ENCODE measurements around the gene SCARF2. TPM values are rescaled to one million over a fixed set of nuclear protein-coding genes. Genes with fewer than 3 reads are reported as not detected.

Gene SCARF2
- total and polyA plus RNA-seq, 2 of the 8 experiments (the other 6 are each of a cell fraction or from before 2014, with no cell fraction given) = 4.2 to 9.8 TPM

DNA sequence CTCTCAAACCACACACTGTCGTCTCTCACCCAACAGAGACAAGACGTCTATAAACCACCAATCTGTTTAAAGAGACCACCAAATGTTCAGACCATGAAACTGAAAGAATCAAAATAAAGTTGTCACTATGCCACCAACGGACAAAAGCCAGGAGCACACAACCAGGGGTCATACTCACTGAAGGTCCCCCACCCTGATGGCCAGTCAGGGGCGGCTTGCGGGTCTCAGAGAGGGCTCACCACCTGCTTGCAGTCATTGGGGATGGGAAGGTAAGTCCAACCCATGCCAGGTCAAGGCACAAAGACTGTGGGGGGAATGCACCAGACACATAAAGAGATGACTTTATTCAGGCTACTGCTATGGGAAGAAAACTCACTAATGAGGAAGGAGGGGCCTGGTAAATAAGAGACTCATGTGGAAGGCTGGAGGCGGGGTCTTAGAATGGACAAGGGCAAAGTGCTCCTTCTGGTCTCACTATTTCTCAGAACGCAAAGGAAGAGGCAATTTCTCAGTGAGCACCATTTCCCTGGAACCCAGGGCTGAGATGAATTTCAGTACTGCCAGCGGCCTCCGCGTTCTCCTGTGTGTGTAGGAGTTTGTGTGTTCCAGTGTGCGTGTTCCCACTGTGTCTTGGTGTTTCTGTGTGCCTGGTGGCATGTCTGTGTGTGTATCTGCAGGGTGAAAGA lies 17.3 kb downstream of the SCARF2 start:
- Histone ChIP-seq H4K5ac (ENCODE audit: insufficient read length, low read depth, low read length) (no peak overlapping the region), H4K8ac (ENCODE audit: extremely low read depth, insufficient read depth, low read length) (no peak overlapping the region), H3K4ac (replicated peaks; ENCODE audit: insufficient read length, low read depth, low read length) (no peak overlapping the region), H3K18ac (ENCODE audit: extremely low read depth, low read length) (no peak overlapping the region), H4K20me1 (replicated peaks in 1 of 2; ENCODE audit: control insufficient read depth in 1 of 2, insufficient read depth in 2 of 2, low read length in 2 of 2) (peaks cover 0 to 4% of the 10 kb centered on the region in 2 experiments), H3K79me2 (ENCODE audit: control insufficient read depth in 1 of 2, insufficient read depth in 2 of 2, low read length in 2 of 2) (no peaks in the 10 kb centered on the region), H3K4me2 (ENCODE audit: insufficient read depth in 1 of 2, low read depth in 2 of 2, low read length in 2 of 2) (no peak overlapping the region), H2BK120ac (replicated peaks; ENCODE audit: low read depth, low read length) (no peak overlapping the region), H3K23me2 (ENCODE audit: low read depth, low read length) (peaks cover 2% of the 10 kb centered on the region; the same call in 1 of the 2 replicates), H3K27ac (ENCODE audit: low read depth, low read length) (no peak overlapping the region), H3K9me3 (ENCODE audit: insufficient read depth in 2 of 2, low read depth in 1 of 2, low read length in 1 of 2) (no peaks in the 10 kb centered on the region), H3K36me3 (ENCODE audit: control insufficient read depth in 2 of 4, insufficient read depth in 4 of 4, low read length in 3 of 4) (no peaks in the 10 kb centered on the region), H2BK5ac (ENCODE audit: low read depth, low read length) (no peak overlapping the region; the same call in 1 of the 2 replicates), H3K9ac (replicated peaks in 1 of 4; ENCODE audit: extremely low read depth in 1 of 4, low read depth in 3 of 4, low read length in 3 of 4) (no peak overlapping the region), H3K23ac (ENCODE audit: insufficient read length) (no peak overlapping the region), H2AFZ (ENCODE audit: low read length) (no peak overlapping the region), H2BK20ac (ENCODE audit: low read length) (no peak overlapping the region), H3K14ac (ENCODE audit: insufficient read length) (no peak overlapping the region), H2AK5ac (ENCODE audit: low read depth, low read length) (peak overlapping the region; percentile 11; the same call in 1 of the 2 replicates), H3K79me1 (ENCODE audit: low read depth, low read length) (no peaks in the 10 kb centered on the region), H3K4me3 (ENCODE audit: extremely low read depth in 1 of 4, insufficient read depth in 2 of 4, low read depth in 3 of 4, low read length in 4 of 4) (no peak overlapping the region), H4K91ac (replicated peaks; ENCODE audit: insufficient read length, low read length) (no peak overlapping the region), H3K56ac (replicated peaks; ENCODE audit: insufficient read length, low read depth, low read length) (no peak overlapping the region), H3K27me3 (replicated peaks in 1 of 4; ENCODE audit: control insufficient read depth in 3 of 4, extremely low read depth in 1 of 4, insufficient read depth in 3 of 4, low read length in 3 of 4) (no peaks in the 10 kb centered on the region), H2BK12ac (ENCODE audit: low read depth, low read length) (0 out of 2 replicates have a peak overlapping the region, but pooled peaks have one; percentile 41), H2BK15ac (ENCODE audit: low read length) (no peak overlapping the region), H3K4me1 (replicated peaks in 1 of 4; ENCODE audit: control insufficient read depth in 3 of 4, insufficient read depth in 4 of 4, low read length in 3 of 4) (peaks cover 0 to 5% (median 0%) of the 10 kb centered on the region in 4 experiments; a peak in 1 of 7 replicates)
- no peak for FAIRE-seq
- ChIA-PET CTCF (ENCODE audit: partially characterized antibody) (interaction anchor here (1.2 to 3.4 kb wide), 3 partner anchors 8 to 35 kb away, joined by 3 to 47 read pairs (median 15); no protein-coding TSS in a partner anchor), POLR2A (ENCODE audit: partially characterized antibody) (no interaction called here)
- TF ChIP-seq, protein P1, sequence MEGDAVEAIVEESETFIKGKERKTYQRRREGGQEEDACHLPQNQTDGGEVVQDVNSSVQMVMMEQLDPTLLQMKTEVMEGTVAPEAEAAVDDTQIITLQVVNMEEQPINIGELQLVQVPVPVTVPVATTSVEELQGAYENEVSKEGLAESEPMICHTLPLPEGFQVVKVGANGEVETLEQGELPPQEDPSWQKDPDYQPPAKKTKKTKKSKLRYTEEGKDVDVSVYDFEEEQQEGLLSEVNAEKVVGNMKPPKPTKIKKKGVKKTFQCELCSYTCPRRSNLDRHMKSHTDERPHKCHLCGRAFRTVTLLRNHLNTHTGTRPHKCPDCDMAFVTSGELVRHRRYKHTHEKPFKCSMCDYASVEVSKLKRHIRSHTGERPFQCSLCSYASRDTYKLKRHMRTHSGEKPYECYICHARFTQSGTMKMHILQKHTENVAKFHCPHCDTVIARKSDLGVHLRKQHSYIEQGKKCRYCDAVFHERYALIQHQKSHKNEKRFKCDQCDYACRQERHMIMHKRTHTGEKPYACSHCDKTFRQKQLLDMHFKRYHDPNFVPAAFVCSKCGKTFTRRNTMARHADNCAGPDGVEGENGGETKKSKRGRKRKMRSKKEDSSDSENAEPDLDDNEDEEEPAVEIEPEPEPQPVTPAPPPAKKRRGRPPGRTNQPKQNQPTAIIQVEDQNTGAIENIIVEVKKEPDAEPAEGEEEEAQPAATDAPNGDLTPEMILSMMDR (IDR thresholded peaks at IDR 0.05; ENCODE audit: control extremely low read depth in 1 of 3, insufficient read depth in 1 of 3, low read depth in 1 of 3, low read length in 3 of 3) = no peak
- TF ChIP-seq CHD2 (IDR thresholded peaks at IDR 0.05; ENCODE audit: low read length) (no peak), NRF1 (IDR thresholded peaks at IDR 0.05; ENCODE audit: low read depth, low read length) (no peak)
- WGBS, 2 experiments (ENCODE audit: extremely low coverage in 1 of 2, insufficient coverage in 1 of 2, insufficient read length in 1 of 2, insufficient replicate concordance in 2 of 2, low coverage in 1 of 2, low lambda C conversion rate in 2 of 2, missing lambda C conversion rate in 1 of 2) = 89% methylated on average over 11 of the region's 11 CpGs; no CpG with 5 or more reads in 1 of the 2 experiments
- no peak for DNase-seq (ENCODE audit: low read depth in 1 of 2, low spot score in 2 of 2)
